H1 (cell line): ENCODE data around the gene DPEP3. TPM values are rescaled to one million over a fixed set of nuclear protein-coding genes. Genes with fewer than 3 reads are reported as not detected.

Source experiments
- CTCF ChIA-PET: fragments of 300-600 bp; sonication (Branson Sonifier 250); formaldehyde crosslinking; loops from one replicate; lab custom pipeline; 2021; ENCODE audit not compliant: partially characterized antibody; lab: Charles Lee
- POLR2A ChIA-PET: fragments of 300-600 bp; sonication (Branson Sonifier 250); formaldehyde crosslinking; loops from one replicate; lab custom pipeline; 2021; ENCODE audit warnings: inconsistent platforms; ENCODE audit not compliant: partially characterized antibody; lab: Charles Lee
- DNase-seq, 2 experiments: peaks; one replicate each; pipeline versions ENCODE4 v3.0.0 to v3.0.0-alpha.2; 2010 to 2022; ENCODE audit warnings: low spot score in 2 of 2, low read depth in 1 of 2, mixed read lengths in 1 of 2
- FAIRE-seq: peaks from 2 replicates; lab custom pipeline; 2011; peaks lifted over from hg19 to GRCh38; lab: Jason Lieb, UNC
- H2AFZ ChIP-seq: 2 replicates; pipeline ENCODE4 v1.8.1; 2012; ENCODE audit warnings: low read length, inconsistent platforms
- H2AK5ac ChIP-seq: 2 replicates; pipeline ENCODE4 v1.6.1; 2013; ENCODE audit warnings: low read depth, low read length
- H2BK120ac ChIP-seq: replicated peaks from 2 replicates; pipeline ENCODE3; 2013; ENCODE audit warnings: low read depth, low read length, inconsistent platforms
- H2BK12ac ChIP-seq: 2 replicates; pipeline ENCODE4 v1.6.1; 2013; ENCODE audit warnings: low read depth, low read length
- H2BK15ac ChIP-seq: 2 replicates; pipeline ENCODE4 v1.6.1; 2013; ENCODE audit warnings: low read length
- H2BK20ac ChIP-seq: 2 replicates; pipeline ENCODE4 v1.6.1; 2013; ENCODE audit warnings: low read length
- H2BK5ac ChIP-seq: 2 replicates; pipeline ENCODE4 v1.6.1; 2013; ENCODE audit warnings: low read depth, low read length
- H3K14ac ChIP-seq: 2 replicates; pipeline ENCODE4 v1.6.1; 2013; ENCODE audit warnings: inconsistent platforms; ENCODE audit not compliant: insufficient read length
- H3K18ac ChIP-seq: 2 replicates; pipeline ENCODE4 v1.6.1; 2013; ENCODE audit warnings: low read length; ENCODE audit errors: extremely low read depth
- H3K23ac ChIP-seq: 2 replicates; pipeline ENCODE4 v1.6.1; 2013; ENCODE audit warnings: inconsistent platforms; ENCODE audit not compliant: insufficient read length
- H3K23me2 ChIP-seq: 2 replicates; pipeline ENCODE4 v1.6.1; 2013; ENCODE audit warnings: low read depth, low read length
- H3K27ac ChIP-seq: 2 replicates; pipeline ENCODE4 v1.6.1; 2011; ENCODE audit warnings: low read depth, low read length, inconsistent platforms
- H3K27me3 ChIP-seq, 4 experiments: replicated peaks in 1 of 4; 1 replicate in 1 of 4; 2 replicates in 3 of 4; pipeline versions ENCODE4 v1.6.1 to v1.8.1; 2011 to 2013; ENCODE audit warnings: low read length in 3 of 4, mild to moderate bottlenecking in 3 of 4, inconsistent platforms in 2 of 4, mixed read lengths in 2 of 4, moderate library complexity in 1 of 4; ENCODE audit not compliant: control insufficient read depth in 3 of 4, insufficient read depth in 3 of 4; ENCODE audit errors: extremely low read depth in 1 of 4
- H3K36me3 ChIP-seq, 4 experiments: 2 replicates each; pipeline versions ENCODE4 v1.6.1 to v1.8.1; 2011 to 2013; ENCODE audit warnings: mild to moderate bottlenecking in 4 of 4, low read length in 3 of 4, moderate library complexity in 2 of 4, control low read depth in 1 of 4, inconsistent platforms in 1 of 4; ENCODE audit not compliant: insufficient read depth in 4 of 4, control insufficient read depth in 2 of 4
- H3K4ac ChIP-seq: replicated peaks from 2 replicates; pipeline ENCODE3; 2013; ENCODE audit warnings: low read length, low read depth, mixed read lengths, inconsistent platforms; ENCODE audit not compliant: insufficient read length
- H3K4me1 ChIP-seq, 4 experiments: replicated peaks in 1 of 4; 1 replicate in 1 of 4; 2 replicates in 3 of 4; pipeline versions ENCODE4 v1.6.1 to v1.8.1; 2011 to 2013; ENCODE audit warnings: low read length in 3 of 4, inconsistent platforms in 2 of 4, mixed read lengths in 1 of 4; ENCODE audit not compliant: insufficient read depth in 4 of 4, control insufficient read depth in 3 of 4
- H3K4me2 ChIP-seq, 2 experiments: 2 replicates each; pipeline versions ENCODE4 v1.6.1 to v1.8.1; 2011 to 2013; ENCODE audit warnings: low read depth in 2 of 2, low read length in 2 of 2, control low read depth in 1 of 2, inconsistent platforms in 1 of 2, mild to moderate bottlenecking in 1 of 2; ENCODE audit not compliant: insufficient read depth in 1 of 2
- H3K4me3 ChIP-seq, 4 experiments: fragments of 200-600, 300-600 bp in 1 of 4; sonication (generic), shearing (Covaris generic), sonication (Bioruptor Twin) in 1 of 4; 2 replicates each; pipeline versions ENCODE4 v1.5.1 to v1.8.1; 2011 to 2016; ENCODE audit warnings: low read length in 4 of 4, low read depth in 3 of 4, control low read depth in 2 of 4, inconsistent platforms in 2 of 4, mild to moderate bottlenecking in 2 of 4, mixed read lengths in 1 of 4, moderate library complexity in 1 of 4; ENCODE audit not compliant: insufficient read depth in 2 of 4; ENCODE audit errors: extremely low read depth in 1 of 4
- H3K56ac ChIP-seq: replicated peaks from 2 replicates; pipeline ENCODE3; 2013; ENCODE audit warnings: low read depth, mild to moderate bottlenecking, mixed read lengths, low read length, inconsistent platforms; ENCODE audit not compliant: insufficient read length
- H3K79me1 ChIP-seq: 2 replicates; pipeline ENCODE4 v1.6.1; 2013; ENCODE audit warnings: low read depth, low read length, control low read depth
- H3K79me2 ChIP-seq, 2 experiments: 2 replicates each; pipeline versions ENCODE4 v1.6.1 to v1.8.1; 2012 to 2013; ENCODE audit warnings: low read length in 2 of 2, mild to moderate bottlenecking in 2 of 2, inconsistent platforms in 1 of 2; ENCODE audit not compliant: insufficient read depth in 2 of 2, control insufficient read depth in 1 of 2
- H3K9ac ChIP-seq, 4 experiments: replicated peaks in 1 of 4; 1 replicate in 1 of 4; 2 replicates in 3 of 4; pipeline versions ENCODE4 v1.6.1 to v1.8.1; 2011 to 2013; ENCODE audit warnings: low read depth in 3 of 4, low read length in 3 of 4, control low read depth in 2 of 4, mild to moderate bottlenecking in 2 of 4, moderate library complexity in 2 of 4, inconsistent platforms in 1 of 4; ENCODE audit errors: extremely low read depth in 1 of 4
- H3K9me3 ChIP-seq, 2 experiments: 2 replicates each; pipeline versions ENCODE4 v1.6.1 to v1.8.1; 2012 to 2013; ENCODE audit warnings: mild to moderate bottlenecking in 2 of 2, moderate library complexity in 2 of 2, control low read depth in 1 of 2, inconsistent platforms in 1 of 2, low read depth in 1 of 2, low read length in 1 of 2, mixed read lengths in 1 of 2; ENCODE audit not compliant: insufficient read depth in 2 of 2
- H4K20me1 ChIP-seq, 2 experiments: replicated peaks in 1 of 2; 2 replicates each; pipeline versions ENCODE3 to v1.8.1; 2011 to 2013; ENCODE audit warnings: inconsistent platforms in 2 of 2, low read length in 2 of 2, mild to moderate bottlenecking in 1 of 2; ENCODE audit not compliant: insufficient read depth in 2 of 2, control insufficient read depth in 1 of 2
- H4K5ac ChIP-seq: 2 replicates; pipeline ENCODE4 v1.6.1; 2013; ENCODE audit warnings: low read length, low read depth, mixed read lengths, inconsistent platforms; ENCODE audit not compliant: insufficient read length
- H4K8ac ChIP-seq: 2 replicates; pipeline ENCODE4 v1.8.0; 2013; ENCODE audit warnings: mild to moderate bottlenecking, moderate library complexity, low read length, inconsistent platforms; ENCODE audit not compliant: insufficient read depth; ENCODE audit errors: extremely low read depth
- H4K91ac ChIP-seq: replicated peaks from 2 replicates; pipeline ENCODE3; 2013; ENCODE audit warnings: low read length, mixed read lengths, inconsistent platforms; ENCODE audit not compliant: insufficient read length
- ASH2L ChIP-seq: fragments of 200-600, 300-600 bp; sonication (generic); IDR thresholded peaks from one replicate; pipeline ENCODE4 v1.7.1; 2017; ENCODE audit warnings: low read length
- EZH2 ChIP-seq: fragments of 200-600 bp; sonication (generic); IDR thresholded peaks from 2 replicates; pipeline ENCODE4 v1.7.1; 2012; ENCODE audit warnings: low read depth, mild to moderate bottlenecking, moderate library complexity, low read length, inconsistent platforms; ENCODE audit not compliant: severe bottlenecking
- WGBS, 2 experiments: shearing (Covaris generic) in 1 of 2; methylation state at CpG; one replicate each; pipeline versions ENCODE4 v1.1.6 to v1.1.7; 2013 to 2015; ENCODE audit warnings: low lambda C conversion rate in 2 of 2, mixed read lengths in 2 of 2, inconsistent platforms in 1 of 2, low coverage in 1 of 2, missing lambda C conversion rate in 1 of 2; ENCODE audit not compliant: insufficient replicate concordance in 2 of 2, insufficient coverage in 1 of 2, insufficient read length in 1 of 2; ENCODE audit errors: extremely low coverage in 1 of 2, missing lambda C conversion rate in 1 of 2; 5-methylcytosine and 5-hydroxymethylcytosine counted together
- polyA plus RNA-seq, 7 experiments: library from polyadenylated mRNA; depleted of rRNA in 3 of 7; stranded (reverse) in 5 of 7; unstranded in 2 of 7; fragments of >200 nt in 5 of 7; fragments of 200-250 nt in 2 of 7; gene quantifications; 1 replicate in 5 of 7; 2 replicates in 1 of 7; 4 replicates in 1 of 7; pipeline versions ENCODE4 v1.2.1 to v1.2.3, GENCODE V29; 2011 to 2013; ENCODE audit warnings: missing spikeins in 2 of 7, mixed read lengths in 2 of 7
- total RNA-seq: library from RNA; stranded (reverse); fragmentation: NEBNext Ultra II Directional; extraction: Animal tissue kit (Norgen Biotek cat#: 25700); gene quantifications from 2 replicates; pipeline ENCODE4 v1.2.1, GENCODE V29; 2021

The DPEP3 gene
- total and polyA plus RNA-seq, 2 of the 8 experiments (the other 6 are each of a cell fraction or from before 2014, with no cell fraction given): 6.5 to 9.9 TPM

GRCh38 chr16:68000450-68000849, 20.2 kb upstream of the DPEP3 start:
- Histone ChIP-seq H3K23me2 (no peaks in the 10 kb centered on the region), H2BK5ac (no peak overlapping the region), H3K56ac (no peak overlapping the region), H3K27me3 (no peaks in the 10 kb centered on the region), H3K79me2 (no peaks in the 10 kb centered on the region), H3K27ac (no peak overlapping the region), H2AK5ac (no peak overlapping the region), H2BK12ac (no peak overlapping the region), H3K18ac (no peak overlapping the region), H3K79me1 (no peaks in the 10 kb centered on the region; the same call in 1 of the 2 replicates), H3K14ac (no peak overlapping the region), H3K4me1 (no peaks in the 10 kb centered on the region), H3K4me3 (no peak overlapping the region), H2BK120ac (no peak overlapping the region), H3K9me3 (no peaks in the 10 kb centered on the region), H3K4me2 (no peak overlapping the region), H4K20me1 (no peaks in the 10 kb centered on the region), H3K36me3 (no peaks in the 10 kb centered on the region), H4K8ac (no peak overlapping the region), H2AFZ (no peak overlapping the region), H4K5ac (no peak overlapping the region), H3K23ac (no peak overlapping the region), H3K9ac (no peak overlapping the region), H4K91ac (no peak overlapping the region), H3K4ac (no peak overlapping the region), H2BK15ac (no peak overlapping the region), H2BK20ac (no peak overlapping the region)
- CTCF ChIA-PET: interaction anchor here (2.0 kb wide), 1 partner anchor 19 kb away, joined by 9 read pairs; the partner anchor contains the start of gene DPEP3
- no peak for FAIRE-seq
- WGBS, 2 experiments: 84% methylated on average over 3 of the region's 3 CpGs; no CpG with 5 or more reads in 1 of the 2 experiments
- TF ChIP-seq ASH2L (no peak), EZH2 (no peak)
- POLR2A ChIA-PET: interaction anchor here (4.5 kb wide), 1 partner anchor 22 kb away, joined by 23 read pairs; the partner anchor contains the start of genes DDX28 and DUS2
- DNase-seq: no peak
